DOHH2 (cell line): ENCODE results near the gene PPM1A.
A peak's percentile ranks its signal among the peaks of the same experiment; 100 is the strongest.

ENCODE experiments used
- H3F3A ChIP-seq: fragments of 200-600 bp; sonication (generic), shearing (Covaris generic); 2 replicates; pipeline ENCODE4 v1.6.0; 2016; ENCODE audit warnings: antibody characterized with exemption, mild to moderate bottlenecking; ENCODE audit not compliant: control insufficient read depth, insufficient read depth
- H3K27ac ChIP-seq: fragments of 200-600 bp; sonication (generic); 2 replicates; pipeline ENCODE4 v1.5.1; 2014; ENCODE audit warnings: low read depth, mild to moderate bottlenecking, low read length, moderate library complexity
- H3K27me3 ChIP-seq: fragments of 200-600 bp; sonication (generic); 2 replicates; pipeline ENCODE4 v1.6.1; 2014; ENCODE audit warnings: mild to moderate bottlenecking, low read length, mixed read lengths; ENCODE audit not compliant: control insufficient read depth
- H3K36me3 ChIP-seq: fragments of 200-600 bp; sonication (generic); 2 replicates; pipeline ENCODE4 v1.6.1; 2014; ENCODE audit warnings: mild to moderate bottlenecking, low read length, moderate library complexity, mixed read lengths; ENCODE audit not compliant: control insufficient read depth
- H3K4me1 ChIP-seq: fragments of 200-600 bp; sonication (generic); 2 replicates; pipeline ENCODE4 v1.6.1; 2014; ENCODE audit warnings: mild to moderate bottlenecking, low read length, mixed read lengths; ENCODE audit not compliant: control insufficient read depth
- H3K4me2 ChIP-seq: fragments of 200-600 bp; sonication (generic); 2 replicates; pipeline ENCODE4 v1.6.0; 2014; ENCODE audit warnings: mild to moderate bottlenecking, low read length, moderate library complexity
- H3K4me3 ChIP-seq: fragments of 200-600 bp; sonication (generic); 2 replicates; pipeline ENCODE4 v1.5.1; 2014; ENCODE audit warnings: mild to moderate bottlenecking, low read length, mixed read lengths
- H3K79me2 ChIP-seq: fragments of 200-600 bp; sonication (generic); 2 replicates; pipeline ENCODE4 v1.6.1; 2014; ENCODE audit warnings: mild to moderate bottlenecking, low read length, mixed read lengths; ENCODE audit not compliant: control insufficient read depth
- H3K9me2 ChIP-seq: fragments of 200-600 bp; sonication (generic); replicated peaks from 2 replicates; pipeline ENCODE4 v1.6.1; 2014; ENCODE audit warnings: mild to moderate bottlenecking, low read length, mixed read lengths; ENCODE audit not compliant: control insufficient read depth
- H3K9me3 ChIP-seq: fragments of 200-600 bp; sonication (generic); 2 replicates; pipeline ENCODE4 v1.6.1; 2014; ENCODE audit warnings: antibody characterized with exemption, low read length, mixed read lengths; ENCODE audit not compliant: control insufficient read depth, insufficient read depth
- H4K20me1 ChIP-seq: fragments of 200-600 bp; sonication (generic); 2 replicates; pipeline ENCODE4 v1.6.0; 2014; ENCODE audit warnings: low read depth, mild to moderate bottlenecking, antibody characterized with exemption, low read length, moderate library complexity; ENCODE audit not compliant: control insufficient read depth, insufficient read depth
- CTCF ChIP-seq: fragments of 200-600 bp; sonication (generic); IDR thresholded peaks from one replicate; pipeline ENCODE4 v1.5.1; 2014; ENCODE audit warnings: antibody characterized with exemption, mild to moderate bottlenecking, low read depth, low read length; ENCODE audit not compliant: poor library complexity, severe bottlenecking
- EZH2phosphoT487 ChIP-seq: fragments of 200-600 bp; sonication (generic); IDR thresholded peaks from 2 replicates; pipeline ENCODE4 v1.6.1; 2017; ENCODE audit warnings: borderline replicate concordance, mild to moderate bottlenecking, antibody characterized with exemption, low read length, moderate library complexity, mixed read lengths

PPM1A gene

GRCh38 chr14:60272177-60272576 lies 23.2 kb downstream of the PPM1A start:
- Histone ChIP-seq H3K4me1 (peaks cover 56% of the 10 kb centered on the region), H3K79me2 (peaks cover 99% of the 10 kb centered on the region), H3K36me3 (peaks cover 21% of the 10 kb centered on the region), H3K9me3 (no peaks in the 10 kb centered on the region), H3K9me2 (no peaks in the 10 kb centered on the region), H3K27ac (no peak overlapping the region), H3K27me3 (no peaks in the 10 kb centered on the region), H3F3A (peaks cover 11% of the 10 kb centered on the region), H4K20me1 (no peaks in the 10 kb centered on the region), H3K4me3 (no peak overlapping the region), H3K4me2 (peak overlapping the region; percentile 75; the same call in 1 of the 2 replicates)
- TF ChIP-seq EZH2phosphoT487 (no peak), CTCF (no peak)

- TF ChIP-seq EZH2phosphoT487, result no peak
- no peak for TF ChIP-seq CTCF
- Histone ChIP-seq H3K36me3 (peaks cover 33% of the 10 kb centered on the region), H4K20me1 (no peaks in the 10 kb centered on the region), H3K9me2 (no peaks in the 10 kb centered on the region), H3K79me2 (peaks cover 99% of the 10 kb centered on the region), H3K4me2 (peak overlapping the region; percentile 75), H3K27ac (peak overlapping the region; percentile 76), H3K27me3 (no peaks in the 10 kb centered on the region), H3F3A (peaks cover 11% of the 10 kb centered on the region), H3K4me1 (peaks cover 60% of the 10 kb centered on the region), H3K9me3 (no peaks in the 10 kb centered on the region), H3K4me3 (peak overlapping the region; percentile 61)
Observed at GRCh38 chr14:60273956-60274355, 24.9 kb downstream of the PPM1A start.

GRCh38 chr14:60274448-60274847 lies 25.4 kb downstream of the PPM1A start:
- H3K79me2 ChIP-seq, result peaks cover 99% of the 10 kb centered on the region
- peaks cover 11% of the 10 kb centered on the region for H3F3A ChIP-seq
- peak overlapping the region; percentile 76 for H3K27ac ChIP-seq
- TF ChIP-seq EZH2phosphoT487, result no peak
- no peak for TF ChIP-seq CTCF
- H3K4me3 ChIP-seq, result peak overlapping the region; percentile 61
- no peaks in the 10 kb centered on the region for H3K9me2 ChIP-seq
- peak overlapping the region; percentile 75 for H3K4me2 ChIP-seq
- no peaks in the 10 kb centered on the region for H3K27me3 ChIP-seq
- H3K36me3 ChIP-seq, result peaks cover 37% of the 10 kb centered on the region
- H3K4me1 ChIP-seq, result peaks cover 60% of the 10 kb centered on the region
- no peaks in the 10 kb centered on the region for H4K20me1 ChIP-seq
- H3K9me3 ChIP-seq, result no peaks in the 10 kb centered on the region
